ENCODE data around the gene FDXR. TPM values are rescaled to one million over a fixed set of nuclear protein-coding genes. Genes with fewer than 3 reads are reported as not detected.

Gene FDXR
- total and polyA plus RNA-seq, 2 donors (not counting 1 experiment from before 2014, with no cell fraction given): 4.6 to 7.0 TPM

DNA sequence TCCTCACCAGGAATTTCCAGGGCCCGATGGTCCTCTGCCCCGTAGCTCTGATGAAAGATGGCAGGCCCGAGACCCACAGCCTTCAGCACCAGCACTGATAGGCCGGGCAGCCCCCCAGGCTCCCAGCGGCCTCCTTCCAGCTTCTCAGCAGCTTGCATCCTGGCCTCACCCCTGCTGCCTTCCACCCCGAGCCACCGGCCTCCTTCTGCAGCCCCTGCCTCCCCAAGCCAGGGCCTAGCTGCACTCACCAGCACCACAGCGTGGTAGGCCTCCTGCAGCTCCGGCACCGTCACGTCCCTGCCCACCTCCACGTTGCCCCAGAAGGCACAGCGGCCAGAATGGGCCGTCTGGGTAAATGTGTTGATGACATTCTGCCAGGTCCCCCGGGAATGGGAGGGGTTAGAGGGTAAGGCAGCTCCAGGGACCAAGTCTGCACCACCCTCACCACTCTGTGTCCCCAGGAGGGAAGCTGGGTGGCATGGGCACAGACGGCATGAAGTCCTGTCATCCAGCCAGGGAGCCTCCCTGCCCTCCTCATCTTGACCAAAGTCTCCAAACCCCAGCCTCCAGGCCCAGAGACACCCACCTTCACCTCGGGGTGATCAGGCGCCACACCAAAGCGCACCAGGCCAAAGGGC lies 6.5 kb downstream of the FDXR start:
- no peak overlapping the region for H3K9ac ChIP-seq (ENCODE audit: low read length)
- no peaks in the 10 kb centered on the region for H3K9me3 Mint-ChIP-seq (ENCODE audit: insufficient read depth)
- ChIA-PET CTCF (interaction anchor here (0.7 to 12.3 kb wide), 23 partner anchors 9 to 498 kb away, joined by 3 to 181 read pairs (median 4); partner anchors contain the start of gene RAB37), POLR2A (interaction anchor here (0.5 kb wide), 2 partner anchors 284 to 994 kb away, joined by 3 to 4 read pairs; no protein-coding TSS in a partner anchor)
- no peak overlapping the region for H2AFZ ChIP-seq (ENCODE audit: insufficient read depth, low read depth, low read length, poor library complexity, severe bottlenecking)
- peaks cover 0 to 3% (median 0%) of the 10 kb centered on the region in 3 donors for H3K9me3 ChIP-seq (ENCODE audit: control extremely low read depth in 1 of 3, control insufficient read depth in 2 of 3, insufficient read depth in 1 of 3, low read length in 2 of 3)
- DNase-seq (no peak), ATAC-seq (ENCODE audit: low read depth) (no peak)
- H3K27me3 ChIP-seq (replicated peaks in 1 of 4; ENCODE audit: control extremely low read depth in 1 of 4, control insufficient read depth in 3 of 4, insufficient read depth in 4 of 4, low read length in 3 of 4): peaks cover 0 to 23% (median 5%) of the 10 kb centered on the region in 4 experiments
- H3K4me3 ChIP-seq (ENCODE audit: control extremely low read depth in 1 of 5, extremely low read depth in 1 of 5, insufficient read depth in 1 of 5, low read depth in 2 of 5, low read length in 4 of 5): no peak overlapping the region
- no peak overlapping the region for H3K27ac Mint-ChIP-seq
- H3K4me2 ChIP-seq (replicated peaks; ENCODE audit: low read depth, low read length, poor library complexity, severe bottlenecking): no peak overlapping the region
- WGBS (ENCODE audit: insufficient coverage): 88% methylated on average over 14 of the region's 19 CpGs
- H4K20me1 ChIP-seq (ENCODE audit: control insufficient read depth, insufficient read depth, low read length, poor library complexity, severe bottlenecking): no peaks in the 10 kb centered on the region
- H3K36me3 ChIP-seq (replicated peaks in 1 of 2; ENCODE audit: control extremely low read depth in 1 of 2, control insufficient read depth in 1 of 2, extremely low read depth in 1 of 2, insufficient read depth in 2 of 2, low read length in 1 of 2): no peaks in the 10 kb centered on the region
- H3K4me3 Mint-ChIP-seq: no peak overlapping the region
- TF ChIP-seq, protein P1, sequence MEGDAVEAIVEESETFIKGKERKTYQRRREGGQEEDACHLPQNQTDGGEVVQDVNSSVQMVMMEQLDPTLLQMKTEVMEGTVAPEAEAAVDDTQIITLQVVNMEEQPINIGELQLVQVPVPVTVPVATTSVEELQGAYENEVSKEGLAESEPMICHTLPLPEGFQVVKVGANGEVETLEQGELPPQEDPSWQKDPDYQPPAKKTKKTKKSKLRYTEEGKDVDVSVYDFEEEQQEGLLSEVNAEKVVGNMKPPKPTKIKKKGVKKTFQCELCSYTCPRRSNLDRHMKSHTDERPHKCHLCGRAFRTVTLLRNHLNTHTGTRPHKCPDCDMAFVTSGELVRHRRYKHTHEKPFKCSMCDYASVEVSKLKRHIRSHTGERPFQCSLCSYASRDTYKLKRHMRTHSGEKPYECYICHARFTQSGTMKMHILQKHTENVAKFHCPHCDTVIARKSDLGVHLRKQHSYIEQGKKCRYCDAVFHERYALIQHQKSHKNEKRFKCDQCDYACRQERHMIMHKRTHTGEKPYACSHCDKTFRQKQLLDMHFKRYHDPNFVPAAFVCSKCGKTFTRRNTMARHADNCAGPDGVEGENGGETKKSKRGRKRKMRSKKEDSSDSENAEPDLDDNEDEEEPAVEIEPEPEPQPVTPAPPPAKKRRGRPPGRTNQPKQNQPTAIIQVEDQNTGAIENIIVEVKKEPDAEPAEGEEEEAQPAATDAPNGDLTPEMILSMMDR (IDR thresholded peaks at IDR 0.05): no peak
- no peak for TF ChIP-seq EZH2 (IDR thresholded peaks at IDR 0.05; ENCODE audit: borderline replicate concordance, insufficient read depth, low read depth, low read length, poor library complexity, severe bottlenecking)
- H3K79me2 ChIP-seq (ENCODE audit: control insufficient read depth, insufficient read depth, low read length): no peaks in the 10 kb centered on the region
- H3K27me3 Mint-ChIP-seq: peaks cover 13% of the 10 kb centered on the region
- no peak overlapping the region for H3K27ac ChIP-seq (ENCODE audit: low read length in 2 of 2)
- peaks cover 9% of the 10 kb centered on the region for H3K4me1 Mint-ChIP-seq
- peaks cover 12 to 13% of the 10 kb centered on the region in 2 donors for H3K4me1 ChIP-seq (ENCODE audit: control insufficient read depth in 2 of 2, insufficient read depth in 2 of 2, low read length in 2 of 2)
- intact Hi-C loops (cut with micrococcal nuclease): no loop called here
